Measurements from ENCODE around the gene ZSCAN18. TPM values are rescaled to one million over a fixed set of nuclear protein-coding genes. Genes with fewer than 3 reads are reported as not detected.

ZSCAN18 gene
- total RNA-seq, 2 donors from 2014 or later, result 29.3 to 30.7 TPM

- H3K4me1 Mint-ChIP-seq, result no peaks in the 10 kb centered on the region
- no peaks in the 10 kb centered on the region for H3K9me3 ChIP-seq (ENCODE audit: control insufficient read depth, low read length, poor library complexity, severe bottlenecking)
- no peaks in the 10 kb centered on the region for H3K36me3 Mint-ChIP-seq (ENCODE audit: low read depth)
- no peak overlapping the region for H3K27ac Mint-ChIP-seq
- ATAC-seq (no peak), DNase-seq (no peak)
- H3K4me3 Mint-ChIP-seq, result no peak overlapping the region
- no peaks in the 10 kb centered on the region for H3K27me3 Mint-ChIP-seq
Observed at GRCh38 chr19:58046856-58047255, 51.2 kb downstream of the ZSCAN18 start.

- ATAC-seq (no peak), DNase-seq (no peak)
- Mint-ChIP-seq H3K27me3 (no peaks in the 10 kb centered on the region), H3K4me3 (no peak overlapping the region), H3K4me1 (no peaks in the 10 kb centered on the region), H3K36me3 (ENCODE audit: low read depth) (no peaks in the 10 kb centered on the region), H3K27ac (no peak overlapping the region)
- no peaks in the 10 kb centered on the region for H3K9me3 ChIP-seq (ENCODE audit: control insufficient read depth, low read length, poor library complexity, severe bottlenecking)
Observed at GRCh38 chr19:58045411-58046050, 52.5 kb downstream of the ZSCAN18 start.

GRCh38 chr19:58044886-58045285 is 53.1 kb downstream of the ZSCAN18 start:
- H3K27me3 Mint-ChIP-seq, result no peaks in the 10 kb centered on the region
- H3K36me3 Mint-ChIP-seq (ENCODE audit: low read depth), result no peaks in the 10 kb centered on the region
- H3K27ac Mint-ChIP-seq, result no peak overlapping the region
- no peak overlapping the region for H3K4me3 Mint-ChIP-seq
- no peaks in the 10 kb centered on the region for H3K4me1 Mint-ChIP-seq
- DNase-seq (no peak), ATAC-seq (no peak)
- no peaks in the 10 kb centered on the region for H3K9me3 ChIP-seq (ENCODE audit: control insufficient read depth, low read length, poor library complexity, severe bottlenecking)

GRCh38 chr19:58044391-58044790 is 53.6 kb downstream of the ZSCAN18 start:
- Mint-ChIP-seq H3K27me3 (no peaks in the 10 kb centered on the region), H3K27ac (no peak overlapping the region), H3K4me1 (no peaks in the 10 kb centered on the region), H3K4me3 (no peak overlapping the region), H3K36me3 (ENCODE audit: low read depth) (no peaks in the 10 kb centered on the region)
- no peak for ATAC-seq
- no peak for DNase-seq
- peaks cover 3% of the 10 kb centered on the region for H3K9me3 ChIP-seq (ENCODE audit: control insufficient read depth, low read length, poor library complexity, severe bottlenecking)

GRCh38 chr19:58042495-58043340 is 55.3 kb downstream of the ZSCAN18 start:
- Mint-ChIP-seq H3K27ac (no peak overlapping the region), H3K4me3 (no peak overlapping the region), H3K4me1 (no peaks in the 10 kb centered on the region), H3K36me3 (ENCODE audit: low read depth) (peaks cover 4% of the 10 kb centered on the region), H3K27me3 (no peaks in the 10 kb centered on the region)
- ATAC-seq (no peak), DNase-seq (no peak)
- peaks cover 3% of the 10 kb centered on the region for H3K9me3 ChIP-seq (ENCODE audit: control insufficient read depth, low read length, poor library complexity, severe bottlenecking)

- Mint-ChIP-seq H3K27me3 (no peaks in the 10 kb centered on the region), H3K27ac (no peak overlapping the region), H3K4me3 (no peak overlapping the region), H3K4me1 (no peaks in the 10 kb centered on the region), H3K36me3 (ENCODE audit: low read depth) (peaks cover 4% of the 10 kb centered on the region)
- H3K9me3 ChIP-seq (ENCODE audit: control insufficient read depth, low read length, poor library complexity, severe bottlenecking), result peaks cover 3% of the 10 kb centered on the region
- ATAC-seq (no peak), DNase-seq (no peak)
Observed at GRCh38 chr19:58040751-58041525, 57.1 kb downstream of the ZSCAN18 start.

GRCh38 chr19:58038688-58039204 is 59.3 kb downstream of the ZSCAN18 start:
- peaks cover 3% of the 10 kb centered on the region for H3K9me3 ChIP-seq (ENCODE audit: control insufficient read depth, low read length, poor library complexity, severe bottlenecking)
- H3K27ac Mint-ChIP-seq, result no peak overlapping the region
- H3K36me3 Mint-ChIP-seq (ENCODE audit: low read depth), result peaks cover 4% of the 10 kb centered on the region
- no peaks in the 10 kb centered on the region for H3K27me3 Mint-ChIP-seq
- DNase-seq (no peak), ATAC-seq (no peak)
- H3K4me3 Mint-ChIP-seq, result no peak overlapping the region
- no peaks in the 10 kb centered on the region for H3K4me1 Mint-ChIP-seq

- DNase-seq, result no peak
- Mint-ChIP-seq H3K27ac (no peak overlapping the region), H3K36me3 (ENCODE audit: low read depth) (peaks cover 4% of the 10 kb centered on the region), H3K27me3 (no peaks in the 10 kb centered on the region), H3K4me3 (no peak overlapping the region), H3K4me1 (no peaks in the 10 kb centered on the region)
- peaks cover 3% of the 10 kb centered on the region for H3K9me3 ChIP-seq (ENCODE audit: control insufficient read depth, low read length, poor library complexity, severe bottlenecking)
- ATAC-seq, result no peak
Observed at GRCh38 chr19:58037927-58038687, 59.9 kb downstream of the ZSCAN18 start.

- peaks cover 8% of the 10 kb centered on the region for H3K9me3 ChIP-seq (ENCODE audit: control insufficient read depth, low read length, poor library complexity, severe bottlenecking)
- H3K27me3 Mint-ChIP-seq, result no peaks in the 10 kb centered on the region
- ATAC-seq, result no peak
- no peak for DNase-seq
- no peak overlapping the region for H3K4me3 Mint-ChIP-seq
- H3K27ac Mint-ChIP-seq, result no peak overlapping the region
- H3K36me3 Mint-ChIP-seq (ENCODE audit: low read depth), result peaks cover 4% of the 10 kb centered on the region
- no peaks in the 10 kb centered on the region for H3K4me1 Mint-ChIP-seq
Observed at GRCh38 chr19:58035863-58036262, 62.2 kb downstream of the ZSCAN18 start.

- no peak for ATAC-seq
- H3K9me3 ChIP-seq (ENCODE audit: control insufficient read depth, low read length, poor library complexity, severe bottlenecking), result peaks cover 5% of the 10 kb centered on the region
- H3K4me3 Mint-ChIP-seq, result no peak overlapping the region
Observed at GRCh38 chr19:58034477-58034793, 63.6 kb downstream of the ZSCAN18 start.

More at GRCh38 chr19:58034477-58034793, 63.6 kb downstream of the ZSCAN18 start:
- peaks cover 4% of the 10 kb centered on the region for H3K36me3 Mint-ChIP-seq (ENCODE audit: low read depth)
- no peak for DNase-seq
- H3K4me1 Mint-ChIP-seq, result no peaks in the 10 kb centered on the region
- H3K27me3 Mint-ChIP-seq, result no peaks in the 10 kb centered on the region
- no peak overlapping the region for H3K27ac Mint-ChIP-seq
